ENCODE measurements around the gene FAM234A. TPM values are rescaled to one million over a fixed set of nuclear protein-coding genes. Genes with fewer than 3 reads are reported as not detected.

Gene FAM234A
- total RNA-seq, 1 donor from 2014 or later: 23.3 TPM

DNA sequence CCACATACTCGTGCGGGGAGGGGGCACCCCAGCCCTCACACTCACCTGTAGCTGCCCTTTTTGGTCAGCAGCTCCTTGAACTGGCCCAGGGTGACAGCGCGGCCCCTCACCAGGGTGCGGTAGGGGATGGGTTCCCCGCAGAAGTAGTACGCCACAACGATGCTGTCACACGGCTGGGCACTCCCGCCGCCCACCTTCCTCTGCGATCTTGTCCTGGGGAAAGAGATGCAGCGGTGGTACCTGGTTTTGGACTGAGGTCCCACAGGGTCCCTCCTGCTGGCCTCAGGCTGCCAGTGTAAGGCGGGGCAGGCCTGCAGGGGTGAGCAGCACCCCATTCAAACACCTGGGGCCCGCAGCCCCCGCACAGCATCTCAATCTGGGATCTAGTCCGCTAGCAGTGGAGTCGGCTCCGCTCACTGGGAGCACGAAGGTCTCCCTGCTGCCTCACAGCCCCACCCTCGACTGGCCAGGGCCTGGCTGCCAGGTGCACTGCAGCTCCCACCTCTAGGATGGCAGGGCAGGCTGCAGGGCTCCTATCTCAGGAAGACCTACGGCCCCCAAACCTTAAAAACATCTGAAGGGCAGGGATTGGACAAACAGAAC is 54.9 kb downstream of the FAM234A start:
- intact Hi-C loops (cut with DNase I): no loop called here
- Histone ChIP-seq H3K27ac (no peak overlapping the region), H3K27me3 (no peaks in the 10 kb centered on the region), H3K4me1 (no peaks in the 10 kb centered on the region), H3K36me3 (peaks cover 0 to 59% of the 10 kb centered on the region in 2 donors), H3K9me3 (no peaks in the 10 kb centered on the region), H3K4me3 (no peak overlapping the region)
- TF ChIP-seq, protein P1, sequence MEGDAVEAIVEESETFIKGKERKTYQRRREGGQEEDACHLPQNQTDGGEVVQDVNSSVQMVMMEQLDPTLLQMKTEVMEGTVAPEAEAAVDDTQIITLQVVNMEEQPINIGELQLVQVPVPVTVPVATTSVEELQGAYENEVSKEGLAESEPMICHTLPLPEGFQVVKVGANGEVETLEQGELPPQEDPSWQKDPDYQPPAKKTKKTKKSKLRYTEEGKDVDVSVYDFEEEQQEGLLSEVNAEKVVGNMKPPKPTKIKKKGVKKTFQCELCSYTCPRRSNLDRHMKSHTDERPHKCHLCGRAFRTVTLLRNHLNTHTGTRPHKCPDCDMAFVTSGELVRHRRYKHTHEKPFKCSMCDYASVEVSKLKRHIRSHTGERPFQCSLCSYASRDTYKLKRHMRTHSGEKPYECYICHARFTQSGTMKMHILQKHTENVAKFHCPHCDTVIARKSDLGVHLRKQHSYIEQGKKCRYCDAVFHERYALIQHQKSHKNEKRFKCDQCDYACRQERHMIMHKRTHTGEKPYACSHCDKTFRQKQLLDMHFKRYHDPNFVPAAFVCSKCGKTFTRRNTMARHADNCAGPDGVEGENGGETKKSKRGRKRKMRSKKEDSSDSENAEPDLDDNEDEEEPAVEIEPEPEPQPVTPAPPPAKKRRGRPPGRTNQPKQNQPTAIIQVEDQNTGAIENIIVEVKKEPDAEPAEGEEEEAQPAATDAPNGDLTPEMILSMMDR (IDR thresholded peaks at IDR 0.05): no peak
- no peak for TF ChIP-seq POLR2A (IDR thresholded peaks at IDR 0.05)
- no peak for TF ChIP-seq POLR2AphosphoS5 (IDR thresholded peaks at IDR 0.05; ENCODE audit: insufficient read depth in 1 of 2, low read depth in 1 of 2)
- DNase-seq (ENCODE audit: extremely low spot score in 2 of 2): no peak

GRCh38 chr16:290015-290680 is 55.5 kb downstream of the FAM234A start:
- H3K27ac ChIP-seq: no peak overlapping the region
- H3K9me3 ChIP-seq: no peaks in the 10 kb centered on the region
- no peaks in the 10 kb centered on the region for H3K27me3 ChIP-seq
- peaks cover 0 to 59% of the 10 kb centered on the region in 2 donors for H3K36me3 ChIP-seq
- H3K4me1 ChIP-seq: no peaks in the 10 kb centered on the region
- no peak for DNase-seq (ENCODE audit: extremely low spot score in 2 of 2)
- intact Hi-C loops (cut with DNase I): no loop called here
- no peak for TF ChIP-seq POLR2AphosphoS5 (IDR thresholded peaks at IDR 0.05; ENCODE audit: insufficient read depth in 1 of 2, low read depth in 1 of 2)
- TF ChIP-seq, protein P1 (IDR thresholded peaks at IDR 0.05): no peak
- no peak overlapping the region for H3K4me3 ChIP-seq

- TF ChIP-seq POLR2AphosphoS5 (IDR thresholded peaks at IDR 0.05; ENCODE audit: insufficient read depth in 1 of 2, low read depth in 1 of 2): no peak
- TF ChIP-seq, protein P1 (IDR thresholded peaks at IDR 0.05): no peak
- no peak for TF ChIP-seq POLR2A (IDR thresholded peaks at IDR 0.05)
- Histone ChIP-seq H3K9me3 (no peaks in the 10 kb centered on the region), H3K36me3 (peaks cover 0 to 59% of the 10 kb centered on the region in 2 donors), H3K4me1 (no peaks in the 10 kb centered on the region), H3K4me3 (no peak overlapping the region), H3K27me3 (no peaks in the 10 kb centered on the region), H3K27ac (no peak overlapping the region)
- no peak for DNase-seq (ENCODE audit: extremely low spot score in 2 of 2)
- intact Hi-C loops (cut with DNase I): no loop called here
These were observed 56.2 kb downstream of the FAM234A start for GRCh38 chr16:290681-291405.

DNA sequence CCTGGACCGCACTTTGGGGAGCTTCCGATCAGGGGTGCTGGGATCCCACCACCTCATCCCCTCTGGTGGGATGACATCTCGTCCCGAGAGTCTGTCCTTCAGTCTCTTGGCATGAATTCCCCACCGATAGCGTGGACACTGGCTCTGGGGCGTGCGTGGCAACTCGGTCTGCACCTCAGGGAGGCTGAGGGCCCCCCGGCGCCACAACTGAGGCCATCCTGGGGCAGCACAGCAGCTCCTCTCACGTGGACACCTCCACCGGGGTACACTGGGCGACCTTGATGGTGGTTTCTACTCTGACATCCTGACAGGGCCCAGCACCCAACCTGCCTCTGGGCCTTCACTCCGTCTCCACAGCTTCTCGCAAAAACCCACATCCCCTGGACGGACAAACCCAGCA is 56.9 kb downstream of the FAM234A start:
- H3K36me3 ChIP-seq: peaks cover 0 to 64% of the 10 kb centered on the region in 2 donors
- H3K27me3 ChIP-seq: no peaks in the 10 kb centered on the region
- H3K4me1 ChIP-seq: no peaks in the 10 kb centered on the region
- intact Hi-C loops (cut with DNase I): no loop called here
- no peak overlapping the region for H3K4me3 ChIP-seq
- TF ChIP-seq, protein P1 (IDR thresholded peaks at IDR 0.05): no peak
- TF ChIP-seq POLR2AphosphoS5 (IDR thresholded peaks at IDR 0.05; ENCODE audit: insufficient read depth in 1 of 2, low read depth in 1 of 2) (no peak), POLR2A (IDR thresholded peaks at IDR 0.05) (no peak)
- no peaks in the 10 kb centered on the region for H3K9me3 ChIP-seq
- no peak for DNase-seq (ENCODE audit: extremely low spot score in 2 of 2)
- H3K27ac ChIP-seq: no peak overlapping the region

Measured in vagina (tissue), 2 donors.